Activated T-helper 17 cell treated with anti-CD3 and anti-CD28 coated beads, Interleukin-2, amount 50 U/mL, for 72 hours (primary cell): Measurements from ENCODE around the gene MAB21L4. TPM values are rescaled to one million over a fixed set of nuclear protein-coding genes. Genes with fewer than 3 reads are reported as not detected.

Experiments
- ATAC-seq: fragments of 150-1000 bp; cut with Tn5 transposase; replicated peaks from 2 replicates; pipeline ENCODE4 v1.10.0; 2021; ENCODE audit warnings: mild to moderate bottlenecking, moderate library complexity
- H3K27ac Mint-ChIP-seq: one replicate; pipeline ENCODE4 v1.8.0; 2022; ENCODE audit warnings: mixed read lengths
- H3K27me3 Mint-ChIP-seq: one replicate; pipeline ENCODE4 v1.8.0; 2022; ENCODE audit warnings: mixed read lengths
- H3K36me3 Mint-ChIP-seq: one replicate; pipeline ENCODE4 v1.8.0; 2022; ENCODE audit warnings: low read depth, mild to moderate bottlenecking, mixed read lengths
- H3K4me1 Mint-ChIP-seq: one replicate; pipeline ENCODE4 v1.8.0; 2022; ENCODE audit warnings: mixed read lengths
- H3K4me3 Mint-ChIP-seq: one replicate; pipeline ENCODE4 v1.8.0; 2022; ENCODE audit warnings: mild to moderate bottlenecking, mixed read lengths
- H3K9me3 Mint-ChIP-seq: one replicate; pipeline ENCODE4 v1.8.0; 2022; ENCODE audit warnings: mixed read lengths
- total RNA-seq, 2 donors: library from RNA; stranded (reverse); gene quantifications; one replicate each; pipeline ENCODE4 v1.2.3, GENCODE V29; 2022

MAB21L4 gene
- total RNA-seq, 2 donors from 2014 or later: not detected

GRCh38 chr2:240896394-240896793 is 438 bp upstream of the MAB21L4 start:
- no peaks in the 10 kb centered on the region for H3K4me1 Mint-ChIP-seq
- no peak for ATAC-seq
- H3K27ac Mint-ChIP-seq: no peak overlapping the region
- H3K4me3 Mint-ChIP-seq: no peak overlapping the region
- H3K36me3 Mint-ChIP-seq: no peaks in the 10 kb centered on the region
- H3K27me3 Mint-ChIP-seq: peaks cover 5% of the 10 kb centered on the region
- no peaks in the 10 kb centered on the region for H3K9me3 Mint-ChIP-seq

- Mint-ChIP-seq H3K27me3 (no peaks in the 10 kb centered on the region), H3K9me3 (no peaks in the 10 kb centered on the region), H3K4me3 (no peak overlapping the region), H3K36me3 (no peaks in the 10 kb centered on the region), H3K4me1 (no peaks in the 10 kb centered on the region), H3K27ac (no peak overlapping the region)
- ATAC-seq: no peak
Observed at GRCh38 chr2:240894836-240895558, 959 bp downstream of the MAB21L4 start.

GRCh38 chr2:240894006-240894405 is 1.9 kb downstream of the MAB21L4 start:
- ATAC-seq: no peak
- Mint-ChIP-seq H3K27ac (no peak overlapping the region), H3K9me3 (no peaks in the 10 kb centered on the region), H3K27me3 (no peaks in the 10 kb centered on the region), H3K36me3 (no peaks in the 10 kb centered on the region), H3K4me3 (no peak overlapping the region), H3K4me1 (no peaks in the 10 kb centered on the region)

DNA sequence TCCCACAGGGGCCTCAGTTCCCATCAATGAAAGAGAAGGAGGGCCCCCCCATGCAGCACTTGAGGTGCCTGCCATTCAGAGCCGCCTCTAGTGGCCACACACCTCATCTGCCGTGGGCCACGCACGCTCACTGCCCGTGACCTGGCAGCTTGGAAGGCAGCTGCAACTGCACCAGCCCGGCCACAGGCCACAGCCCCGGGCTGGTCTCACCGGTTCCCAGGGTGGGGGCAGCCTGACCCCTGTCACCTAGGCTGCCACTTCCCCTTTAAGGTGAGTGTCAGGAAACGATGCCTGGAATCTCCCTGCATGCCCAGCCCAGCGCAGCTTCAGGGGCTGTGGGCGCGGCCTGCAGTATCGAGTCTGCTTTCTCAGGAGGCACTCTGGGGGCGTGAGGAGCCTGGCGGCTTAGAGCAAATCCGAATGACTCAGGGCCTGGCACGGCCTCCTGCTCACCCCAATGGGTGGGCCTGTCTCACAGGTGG is 2.6 kb downstream of the MAB21L4 start:
- Mint-ChIP-seq H3K27ac (no peak overlapping the region), H3K9me3 (no peaks in the 10 kb centered on the region), H3K27me3 (no peaks in the 10 kb centered on the region), H3K36me3 (no peaks in the 10 kb centered on the region), H3K4me1 (no peaks in the 10 kb centered on the region), H3K4me3 (no peak overlapping the region)
- ATAC-seq: no peak

GRCh38 chr2:240892925-240893324 is 3.0 kb downstream of the MAB21L4 start:
- H3K27ac Mint-ChIP-seq: no peak overlapping the region
- H3K4me3 Mint-ChIP-seq: no peak overlapping the region
- no peaks in the 10 kb centered on the region for H3K27me3 Mint-ChIP-seq
- no peaks in the 10 kb centered on the region for H3K36me3 Mint-ChIP-seq
- no peak for ATAC-seq
- H3K4me1 Mint-ChIP-seq: no peaks in the 10 kb centered on the region
- no peaks in the 10 kb centered on the region for H3K9me3 Mint-ChIP-seq

- H3K27me3 Mint-ChIP-seq: no peaks in the 10 kb centered on the region
- H3K9me3 Mint-ChIP-seq: no peaks in the 10 kb centered on the region
- no peaks in the 10 kb centered on the region for H3K4me1 Mint-ChIP-seq
- no peaks in the 10 kb centered on the region for H3K36me3 Mint-ChIP-seq
- no peak for ATAC-seq
- H3K27ac Mint-ChIP-seq: no peak overlapping the region
- no peak overlapping the region for H3K4me3 Mint-ChIP-seq
Observed at GRCh38 chr2:240892356-240892755, 3.6 kb downstream of the MAB21L4 start.

- H3K27ac Mint-ChIP-seq: no peak overlapping the region
- no peak for ATAC-seq
- H3K36me3 Mint-ChIP-seq: no peaks in the 10 kb centered on the region
- H3K9me3 Mint-ChIP-seq: no peaks in the 10 kb centered on the region
- no peaks in the 10 kb centered on the region for H3K4me1 Mint-ChIP-seq
- no peaks in the 10 kb centered on the region for H3K27me3 Mint-ChIP-seq
- H3K4me3 Mint-ChIP-seq: no peak overlapping the region
Observed at GRCh38 chr2:240891492-240892340, 4.2 kb downstream of the MAB21L4 start.

- H3K4me3 Mint-ChIP-seq: no peak overlapping the region
- no peak for ATAC-seq
- no peaks in the 10 kb centered on the region for H3K27me3 Mint-ChIP-seq
- no peaks in the 10 kb centered on the region for H3K9me3 Mint-ChIP-seq
- H3K4me1 Mint-ChIP-seq: no peaks in the 10 kb centered on the region
- no peak overlapping the region for H3K27ac Mint-ChIP-seq
- H3K36me3 Mint-ChIP-seq: no peaks in the 10 kb centered on the region
Observed at GRCh38 chr2:240890691-240891090, 5.3 kb downstream of the MAB21L4 start.

- no peak for ATAC-seq
- Mint-ChIP-seq H3K27ac (no peak overlapping the region), H3K4me1 (no peaks in the 10 kb centered on the region), H3K9me3 (no peaks in the 10 kb centered on the region), H3K4me3 (no peak overlapping the region), H3K36me3 (no peaks in the 10 kb centered on the region), H3K27me3 (no peaks in the 10 kb centered on the region)
Observed at GRCh38 chr2:240889601-240890560, 6.1 kb downstream of the MAB21L4 start.

DNA sequence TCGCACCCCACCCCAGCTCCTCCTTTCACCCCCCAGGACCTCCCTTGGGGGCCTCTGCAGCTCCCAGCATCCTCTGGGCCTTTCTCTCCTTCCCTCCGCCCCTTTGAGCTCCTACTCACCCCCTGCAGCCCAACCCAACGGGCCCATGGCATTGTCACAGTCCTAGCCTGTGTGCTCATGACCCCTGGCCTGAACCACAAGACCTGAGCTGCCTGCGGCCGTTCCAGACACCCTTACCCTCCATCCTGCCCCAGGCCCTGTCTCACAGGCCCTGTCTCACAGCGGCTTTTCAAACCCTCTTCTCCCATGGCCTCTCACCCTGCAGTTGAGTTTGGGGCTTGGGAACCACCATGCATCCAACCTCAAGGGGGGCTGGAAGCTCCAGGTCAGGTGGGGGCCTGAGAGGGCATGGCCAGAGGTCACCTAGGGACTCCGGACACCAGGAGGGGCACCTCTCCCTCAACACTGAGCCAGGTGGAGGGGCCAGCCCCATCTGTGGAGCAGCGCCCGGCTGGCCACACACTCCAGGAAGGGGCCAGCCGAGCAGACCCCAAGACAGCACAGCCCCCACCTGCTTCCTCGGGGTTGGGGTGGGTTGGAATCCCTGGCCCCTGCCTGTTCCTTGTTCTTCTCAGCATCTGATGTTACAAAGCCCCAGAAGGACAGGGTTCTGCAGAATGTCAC is 6.9 kb downstream of the MAB21L4 start:
- no peaks in the 10 kb centered on the region for H3K36me3 Mint-ChIP-seq
- H3K4me3 Mint-ChIP-seq: no peak overlapping the region
- no peak for ATAC-seq
- no peaks in the 10 kb centered on the region for H3K9me3 Mint-ChIP-seq
- H3K4me1 Mint-ChIP-seq: no peaks in the 10 kb centered on the region
- H3K27me3 Mint-ChIP-seq: no peaks in the 10 kb centered on the region
- no peak overlapping the region for H3K27ac Mint-ChIP-seq

- no peak overlapping the region for H3K4me3 Mint-ChIP-seq
- H3K27me3 Mint-ChIP-seq: no peaks in the 10 kb centered on the region
- H3K36me3 Mint-ChIP-seq: no peaks in the 10 kb centered on the region
- no peak overlapping the region for H3K27ac Mint-ChIP-seq
- H3K4me1 Mint-ChIP-seq: no peaks in the 10 kb centered on the region
- no peak for ATAC-seq
- no peaks in the 10 kb centered on the region for H3K9me3 Mint-ChIP-seq
Observed at GRCh38 chr2:240888130-240888889, 7.6 kb downstream of the MAB21L4 start.

- no peak for ATAC-seq
- Mint-ChIP-seq H3K9me3 (no peaks in the 10 kb centered on the region), H3K36me3 (no peaks in the 10 kb centered on the region), H3K4me3 (no peak overlapping the region), H3K27me3 (no peaks in the 10 kb centered on the region), H3K27ac (no peak overlapping the region), H3K4me1 (no peaks in the 10 kb centered on the region)
Observed at GRCh38 chr2:240887631-240888030, 8.3 kb downstream of the MAB21L4 start.
